Progenitor cell of endocrine pancreas (in vitro differentiated cells): ENCODE results near the gene ZIC4. TPM values are rescaled to one million over a fixed set of nuclear protein-coding genes. Genes with fewer than 3 reads are reported as not detected.

ENCODE experiments used
- DNase-seq: peaks from one replicate; pipeline ENCODE4 v3.0.0; 2021; ENCODE audit warnings: low spot score; ENCODE audit not compliant: unreplicated experiment
- H3K27ac Mint-ChIP-seq: 2 replicates; pipeline ENCODE4 v1.8.0; 2021; ENCODE audit warnings: mild to moderate bottlenecking, moderate library complexity, mixed read lengths
- H3K27me3 Mint-ChIP-seq: 2 replicates; pipeline ENCODE4 v1.8.0; 2021; ENCODE audit warnings: mixed read lengths
- H3K36me3 Mint-ChIP-seq: 2 replicates; pipeline ENCODE4 v1.8.0; 2022; ENCODE audit warnings: mixed read lengths; ENCODE audit not compliant: insufficient read depth
- H3K4me1 Mint-ChIP-seq: 2 replicates; pipeline ENCODE4 v1.8.0; 2021; ENCODE audit warnings: low read depth, mixed read lengths
- H3K4me3 Mint-ChIP-seq: 2 replicates; pipeline ENCODE4 v1.8.0; 2021; ENCODE audit warnings: low read depth, mild to moderate bottlenecking, moderate library complexity, mixed read lengths
- H3K9me3 Mint-ChIP-seq: 2 replicates; pipeline ENCODE4 v1.8.0; 2021; ENCODE audit warnings: low read depth, mixed read lengths
- total RNA-seq: library from RNA; stranded (reverse); gene quantifications from 2 replicates; pipeline ENCODE4 v1.2.1, GENCODE V29; 2021
- TF ChIP-seq, protein P1 (sequence below): fragments of 200-600 bp; sonication (generic); IDR thresholded peaks from one replicate; pipeline ENCODE4 v1.5.0; 2021; ENCODE audit warnings: antibody characterized with exemption, mild to moderate bottlenecking; ENCODE audit not compliant: unreplicated experiment

ZIC4 gene
- total RNA-seq, 1 donor from 2014 or later: not detected

DNA sequence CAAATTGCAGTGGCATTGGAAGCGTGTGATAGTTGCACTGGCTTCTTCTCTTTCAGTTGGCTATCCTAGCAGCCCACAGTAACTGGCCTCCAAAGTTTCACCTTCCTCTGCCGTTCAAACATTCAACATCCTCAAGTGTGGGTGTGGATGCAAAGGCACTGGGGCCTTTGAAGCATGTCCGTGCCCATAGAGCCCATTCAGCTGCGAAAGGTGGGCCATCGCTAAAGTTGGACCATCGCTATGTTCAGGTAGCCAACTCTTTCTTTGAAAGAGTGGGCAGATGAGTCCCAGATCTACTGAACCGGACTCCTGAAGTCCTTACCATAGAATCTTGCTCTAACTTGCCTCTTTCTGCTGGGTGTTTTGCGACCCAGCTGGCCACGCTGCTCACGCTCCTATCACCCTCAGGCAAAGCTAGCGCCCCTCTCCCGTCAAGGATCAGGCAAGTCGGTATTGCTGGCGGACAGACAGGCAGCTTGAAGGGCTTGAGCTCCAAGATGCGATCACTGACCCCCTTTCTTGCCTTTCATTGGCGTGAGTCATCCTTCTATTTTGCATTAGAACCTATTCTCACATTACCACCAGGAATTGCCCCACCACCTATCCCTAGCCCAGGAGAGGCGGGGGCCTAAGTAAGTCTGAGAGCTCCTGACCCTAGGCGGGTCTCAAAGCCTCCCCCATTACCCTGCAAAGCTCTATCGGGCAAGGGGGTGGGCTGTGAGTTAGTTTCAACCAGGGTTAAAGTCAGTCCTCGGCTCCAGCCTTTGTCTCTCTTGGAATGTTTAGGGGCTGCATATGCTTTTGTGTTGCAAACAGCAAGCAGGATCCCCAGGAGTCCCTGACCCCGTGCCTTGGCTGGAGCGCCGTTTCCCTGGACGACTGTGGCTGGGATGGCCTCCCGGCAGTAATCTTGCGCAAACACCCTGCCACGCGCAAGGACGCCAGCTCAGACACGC, 28.7 kb downstream of the ZIC4 start:
- Mint-ChIP-seq H3K27ac (no peak overlapping the region), H3K27me3 (peaks cover 99% of the 10 kb centered on the region), H3K4me3 (no peak overlapping the region), H3K9me3 (no peaks in the 10 kb centered on the region), H3K4me1 (no peaks in the 10 kb centered on the region), H3K36me3 (no peaks in the 10 kb centered on the region)
- no peak for DNase-seq
- TF ChIP-seq, protein P1, sequence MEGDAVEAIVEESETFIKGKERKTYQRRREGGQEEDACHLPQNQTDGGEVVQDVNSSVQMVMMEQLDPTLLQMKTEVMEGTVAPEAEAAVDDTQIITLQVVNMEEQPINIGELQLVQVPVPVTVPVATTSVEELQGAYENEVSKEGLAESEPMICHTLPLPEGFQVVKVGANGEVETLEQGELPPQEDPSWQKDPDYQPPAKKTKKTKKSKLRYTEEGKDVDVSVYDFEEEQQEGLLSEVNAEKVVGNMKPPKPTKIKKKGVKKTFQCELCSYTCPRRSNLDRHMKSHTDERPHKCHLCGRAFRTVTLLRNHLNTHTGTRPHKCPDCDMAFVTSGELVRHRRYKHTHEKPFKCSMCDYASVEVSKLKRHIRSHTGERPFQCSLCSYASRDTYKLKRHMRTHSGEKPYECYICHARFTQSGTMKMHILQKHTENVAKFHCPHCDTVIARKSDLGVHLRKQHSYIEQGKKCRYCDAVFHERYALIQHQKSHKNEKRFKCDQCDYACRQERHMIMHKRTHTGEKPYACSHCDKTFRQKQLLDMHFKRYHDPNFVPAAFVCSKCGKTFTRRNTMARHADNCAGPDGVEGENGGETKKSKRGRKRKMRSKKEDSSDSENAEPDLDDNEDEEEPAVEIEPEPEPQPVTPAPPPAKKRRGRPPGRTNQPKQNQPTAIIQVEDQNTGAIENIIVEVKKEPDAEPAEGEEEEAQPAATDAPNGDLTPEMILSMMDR: no peak

DNA sequence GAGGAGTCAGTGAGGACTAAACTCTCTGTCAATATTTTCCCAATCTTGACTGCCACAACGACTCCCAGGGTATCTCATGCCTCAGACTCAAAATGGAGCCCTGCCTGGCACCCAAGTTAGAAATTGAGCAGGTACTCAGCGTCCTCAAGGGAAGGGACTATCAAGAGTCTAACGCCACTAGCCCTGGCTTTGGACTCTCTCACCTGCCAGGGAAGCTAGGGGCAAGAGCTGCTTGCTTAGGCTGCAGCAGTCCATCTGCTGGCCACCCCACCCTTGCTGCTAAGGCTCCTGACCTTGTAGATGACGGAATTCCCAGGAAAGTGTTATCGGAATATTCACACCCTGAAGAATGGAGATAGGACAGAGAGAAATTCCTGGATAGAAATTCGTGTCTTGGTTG, 33.0 kb downstream of the ZIC4 start:
- Mint-ChIP-seq H3K4me3 (no peak overlapping the region), H3K36me3 (no peaks in the 10 kb centered on the region), H3K9me3 (no peaks in the 10 kb centered on the region), H3K27me3 (peaks cover 100% of the 10 kb centered on the region), H3K4me1 (no peaks in the 10 kb centered on the region), H3K27ac (no peak overlapping the region)
- TF ChIP-seq, protein P1: no peak
- no peak for DNase-seq

DNA sequence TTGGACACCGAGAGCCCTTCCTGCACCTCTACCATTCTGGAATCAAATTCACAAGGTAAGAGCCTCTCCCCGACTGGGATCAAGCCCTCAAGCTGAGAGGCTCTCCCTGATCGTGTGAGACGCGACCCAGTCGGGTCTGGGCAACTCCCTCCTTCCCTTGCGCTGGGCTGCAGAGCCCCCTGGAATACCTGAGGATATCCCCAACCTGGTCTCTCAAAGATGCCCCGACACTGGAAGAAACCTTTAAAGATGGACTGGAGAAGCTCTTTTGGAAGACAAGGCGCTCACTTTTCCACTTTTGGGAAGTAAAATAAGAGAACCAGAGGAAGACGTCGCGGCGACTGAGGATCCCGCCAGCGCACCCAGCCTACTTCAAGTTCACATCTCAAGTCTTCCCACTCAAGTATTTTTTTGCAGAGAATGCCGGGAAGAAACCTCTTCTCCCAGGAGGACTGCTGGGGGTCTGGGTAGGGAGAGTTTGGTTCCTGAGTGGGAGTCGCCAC, 33.8 kb downstream of the ZIC4 start:
- no peak for DNase-seq

DNA sequence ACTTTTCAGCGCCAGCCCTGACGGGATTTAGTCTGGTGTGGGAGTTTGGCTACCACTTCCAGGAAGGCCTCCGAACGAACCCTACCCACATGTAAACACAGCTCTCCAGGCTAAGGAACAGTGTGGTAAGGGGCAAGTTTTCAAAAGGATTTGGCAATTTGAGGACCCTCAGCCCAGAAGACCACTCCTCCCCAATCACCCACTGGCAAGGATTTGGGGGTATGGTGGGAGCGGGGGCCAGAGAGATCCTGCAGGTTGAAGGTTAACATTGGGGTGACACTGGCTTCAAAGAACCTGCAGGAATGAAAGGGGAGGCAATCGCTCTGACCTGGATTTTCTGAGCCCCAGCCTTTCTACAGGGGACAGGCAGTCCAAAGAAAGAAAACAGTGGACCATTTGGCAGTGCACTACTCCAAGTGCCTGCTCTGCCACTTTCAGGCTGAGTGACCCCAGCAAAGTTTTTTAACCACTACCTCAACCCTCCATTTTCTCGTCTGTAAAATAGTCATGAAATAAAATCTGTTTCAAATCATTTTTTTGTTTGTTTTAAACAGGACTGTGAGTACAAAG, 34.5 kb downstream of the ZIC4 start:
- TF ChIP-seq, protein P1: no peak
- no peaks in the 10 kb centered on the region for H3K36me3 Mint-ChIP-seq
- no peak overlapping the region for H3K27ac Mint-ChIP-seq
- no peaks in the 10 kb centered on the region for H3K9me3 Mint-ChIP-seq
- no peak for DNase-seq
- no peak overlapping the region for H3K4me3 Mint-ChIP-seq
- peaks cover 99% of the 10 kb centered on the region for H3K27me3 Mint-ChIP-seq
- H3K4me1 Mint-ChIP-seq: no peaks in the 10 kb centered on the region

More for the DNA sequence above, 33.8 kb downstream of the ZIC4 start:
- no peaks in the 10 kb centered on the region for H3K9me3 Mint-ChIP-seq
- no peak overlapping the region for H3K27ac Mint-ChIP-seq
- no peaks in the 10 kb centered on the region for H3K4me1 Mint-ChIP-seq
- TF ChIP-seq, protein P1: no peak
- no peak overlapping the region for H3K4me3 Mint-ChIP-seq
- H3K36me3 Mint-ChIP-seq: no peaks in the 10 kb centered on the region
- H3K27me3 Mint-ChIP-seq: peaks cover 100% of the 10 kb centered on the region

DNA sequence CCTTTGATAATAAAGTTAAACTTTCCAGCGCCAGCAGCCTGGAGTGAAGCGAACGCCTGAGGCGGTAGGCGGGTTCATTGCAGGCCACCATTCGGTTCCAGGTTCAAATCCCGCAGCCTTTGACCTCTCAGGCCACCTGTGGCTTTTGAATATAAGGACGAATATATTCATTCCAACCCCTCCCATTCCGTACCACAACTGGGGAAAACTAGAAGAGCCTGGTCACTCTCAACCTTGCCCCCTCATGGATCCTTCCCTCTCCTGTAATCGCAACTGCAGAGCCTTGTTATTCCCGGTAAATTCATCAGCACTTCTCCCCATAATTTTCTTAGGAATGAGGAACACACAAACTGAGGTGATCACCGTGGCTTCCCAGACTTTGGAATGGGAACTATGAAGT, 35.2 kb downstream of the ZIC4 start:
- Mint-ChIP-seq H3K4me1 (no peaks in the 10 kb centered on the region), H3K36me3 (no peaks in the 10 kb centered on the region), H3K27me3 (peaks cover 98% of the 10 kb centered on the region), H3K4me3 (no peak overlapping the region), H3K27ac (peak overlapping the region; percentile 49), H3K9me3 (no peaks in the 10 kb centered on the region)
- TF ChIP-seq, protein P1: no peak
- no peak for DNase-seq
